H1 (cell line): ENCODE measurements around the gene ALPI. TPM values are rescaled to one million over a fixed set of nuclear protein-coding genes. Genes with fewer than 3 reads are reported as not detected.

Experiments
- CTCF ChIA-PET: fragments of 300-600 bp; sonication (Branson Sonifier 250); formaldehyde crosslinking; loops from one replicate; lab custom pipeline; 2021; ENCODE audit not compliant: partially characterized antibody; lab: Charles Lee
- POLR2A ChIA-PET: fragments of 300-600 bp; sonication (Branson Sonifier 250); formaldehyde crosslinking; loops from one replicate; lab custom pipeline; 2021; ENCODE audit warnings: inconsistent platforms; ENCODE audit not compliant: partially characterized antibody; lab: Charles Lee
- DNase-seq, 2 experiments: peaks; one replicate each; pipeline versions ENCODE4 v3.0.0 to v3.0.0-alpha.2; 2010 to 2022; ENCODE audit warnings: low spot score in 2 of 2, low read depth in 1 of 2, mixed read lengths in 1 of 2
- FAIRE-seq: peaks from 2 replicates; lab custom pipeline; 2011; peaks lifted over from hg19 to GRCh38; lab: Jason Lieb, UNC
- H2AFZ ChIP-seq: 2 replicates; pipeline ENCODE4 v1.8.1; 2012; ENCODE audit warnings: low read length, inconsistent platforms
- H2AK5ac ChIP-seq: 2 replicates; pipeline ENCODE4 v1.6.1; 2013; ENCODE audit warnings: low read depth, low read length
- H2BK120ac ChIP-seq: replicated peaks from 2 replicates; pipeline ENCODE3; 2013; ENCODE audit warnings: low read depth, low read length, inconsistent platforms
- H2BK12ac ChIP-seq: 2 replicates; pipeline ENCODE4 v1.6.1; 2013; ENCODE audit warnings: low read depth, low read length
- H2BK15ac ChIP-seq: 2 replicates; pipeline ENCODE4 v1.6.1; 2013; ENCODE audit warnings: low read length
- H2BK20ac ChIP-seq: 2 replicates; pipeline ENCODE4 v1.6.1; 2013; ENCODE audit warnings: low read length
- H2BK5ac ChIP-seq: 2 replicates; pipeline ENCODE4 v1.6.1; 2013; ENCODE audit warnings: low read depth, low read length
- H3K14ac ChIP-seq: 2 replicates; pipeline ENCODE4 v1.6.1; 2013; ENCODE audit warnings: inconsistent platforms; ENCODE audit not compliant: insufficient read length
- H3K18ac ChIP-seq: 2 replicates; pipeline ENCODE4 v1.6.1; 2013; ENCODE audit warnings: low read length; ENCODE audit errors: extremely low read depth
- H3K23ac ChIP-seq: 2 replicates; pipeline ENCODE4 v1.6.1; 2013; ENCODE audit warnings: inconsistent platforms; ENCODE audit not compliant: insufficient read length
- H3K23me2 ChIP-seq: 2 replicates; pipeline ENCODE4 v1.6.1; 2013; ENCODE audit warnings: low read depth, low read length
- H3K27ac ChIP-seq: 2 replicates; pipeline ENCODE4 v1.6.1; 2011; ENCODE audit warnings: low read depth, low read length, inconsistent platforms
- H3K27me3 ChIP-seq, 4 experiments: replicated peaks in 1 of 4; 1 replicate in 1 of 4; 2 replicates in 3 of 4; pipeline versions ENCODE4 v1.6.1 to v1.8.1; 2011 to 2013; ENCODE audit warnings: low read length in 3 of 4, mild to moderate bottlenecking in 3 of 4, inconsistent platforms in 2 of 4, mixed read lengths in 2 of 4, moderate library complexity in 1 of 4; ENCODE audit not compliant: control insufficient read depth in 3 of 4, insufficient read depth in 3 of 4; ENCODE audit errors: extremely low read depth in 1 of 4
- H3K36me3 ChIP-seq, 4 experiments: 2 replicates each; pipeline versions ENCODE4 v1.6.1 to v1.8.1; 2011 to 2013; ENCODE audit warnings: mild to moderate bottlenecking in 4 of 4, low read length in 3 of 4, moderate library complexity in 2 of 4, control low read depth in 1 of 4, inconsistent platforms in 1 of 4; ENCODE audit not compliant: insufficient read depth in 4 of 4, control insufficient read depth in 2 of 4
- H3K4ac ChIP-seq: replicated peaks from 2 replicates; pipeline ENCODE3; 2013; ENCODE audit warnings: low read length, low read depth, mixed read lengths, inconsistent platforms; ENCODE audit not compliant: insufficient read length
- H3K4me1 ChIP-seq, 4 experiments: replicated peaks in 1 of 4; 1 replicate in 1 of 4; 2 replicates in 3 of 4; pipeline versions ENCODE4 v1.6.1 to v1.8.1; 2011 to 2013; ENCODE audit warnings: low read length in 3 of 4, inconsistent platforms in 2 of 4, mixed read lengths in 1 of 4; ENCODE audit not compliant: insufficient read depth in 4 of 4, control insufficient read depth in 3 of 4
- H3K4me2 ChIP-seq, 2 experiments: 2 replicates each; pipeline versions ENCODE4 v1.6.1 to v1.8.1; 2011 to 2013; ENCODE audit warnings: low read depth in 2 of 2, low read length in 2 of 2, control low read depth in 1 of 2, inconsistent platforms in 1 of 2, mild to moderate bottlenecking in 1 of 2; ENCODE audit not compliant: insufficient read depth in 1 of 2
- H3K4me3 ChIP-seq, 4 experiments: fragments of 200-600, 300-600 bp in 1 of 4; sonication (generic), shearing (Covaris generic), sonication (Bioruptor Twin) in 1 of 4; 2 replicates each; pipeline versions ENCODE4 v1.5.1 to v1.8.1; 2011 to 2016; ENCODE audit warnings: low read length in 4 of 4, low read depth in 3 of 4, control low read depth in 2 of 4, inconsistent platforms in 2 of 4, mild to moderate bottlenecking in 2 of 4, mixed read lengths in 1 of 4, moderate library complexity in 1 of 4; ENCODE audit not compliant: insufficient read depth in 2 of 4; ENCODE audit errors: extremely low read depth in 1 of 4
- H3K56ac ChIP-seq: replicated peaks from 2 replicates; pipeline ENCODE3; 2013; ENCODE audit warnings: low read depth, mild to moderate bottlenecking, mixed read lengths, low read length, inconsistent platforms; ENCODE audit not compliant: insufficient read length
- H3K79me1 ChIP-seq: 2 replicates; pipeline ENCODE4 v1.6.1; 2013; ENCODE audit warnings: low read depth, low read length, control low read depth
- H3K79me2 ChIP-seq, 2 experiments: 2 replicates each; pipeline versions ENCODE4 v1.6.1 to v1.8.1; 2012 to 2013; ENCODE audit warnings: low read length in 2 of 2, mild to moderate bottlenecking in 2 of 2, inconsistent platforms in 1 of 2; ENCODE audit not compliant: insufficient read depth in 2 of 2, control insufficient read depth in 1 of 2
- H3K9ac ChIP-seq, 4 experiments: replicated peaks in 1 of 4; 1 replicate in 1 of 4; 2 replicates in 3 of 4; pipeline versions ENCODE4 v1.6.1 to v1.8.1; 2011 to 2013; ENCODE audit warnings: low read depth in 3 of 4, low read length in 3 of 4, control low read depth in 2 of 4, mild to moderate bottlenecking in 2 of 4, moderate library complexity in 2 of 4, inconsistent platforms in 1 of 4; ENCODE audit errors: extremely low read depth in 1 of 4
- H3K9me3 ChIP-seq, 2 experiments: 2 replicates each; pipeline versions ENCODE4 v1.6.1 to v1.8.1; 2012 to 2013; ENCODE audit warnings: mild to moderate bottlenecking in 2 of 2, moderate library complexity in 2 of 2, control low read depth in 1 of 2, inconsistent platforms in 1 of 2, low read depth in 1 of 2, low read length in 1 of 2, mixed read lengths in 1 of 2; ENCODE audit not compliant: insufficient read depth in 2 of 2
- H4K20me1 ChIP-seq, 2 experiments: replicated peaks in 1 of 2; 2 replicates each; pipeline versions ENCODE3 to v1.8.1; 2011 to 2013; ENCODE audit warnings: inconsistent platforms in 2 of 2, low read length in 2 of 2, mild to moderate bottlenecking in 1 of 2; ENCODE audit not compliant: insufficient read depth in 2 of 2, control insufficient read depth in 1 of 2
- H4K5ac ChIP-seq: 2 replicates; pipeline ENCODE4 v1.6.1; 2013; ENCODE audit warnings: low read length, low read depth, mixed read lengths, inconsistent platforms; ENCODE audit not compliant: insufficient read length
- H4K8ac ChIP-seq: 2 replicates; pipeline ENCODE4 v1.8.0; 2013; ENCODE audit warnings: mild to moderate bottlenecking, moderate library complexity, low read length, inconsistent platforms; ENCODE audit not compliant: insufficient read depth; ENCODE audit errors: extremely low read depth
- H4K91ac ChIP-seq: replicated peaks from 2 replicates; pipeline ENCODE3; 2013; ENCODE audit warnings: low read length, mixed read lengths, inconsistent platforms; ENCODE audit not compliant: insufficient read length
- CBX5 ChIP-seq: fragments of 300-800, 300-1000 bp; sonication (generic); IDR thresholded peaks from 2 replicates; pipeline ENCODE4 v1.7.1; 2016; ENCODE audit warnings: antibody characterized with exemption, low read length, low read depth
- CTBP2 ChIP-seq: IDR thresholded peaks from 2 replicates; pipeline ENCODE4 v1.7.0; 2011; ENCODE audit warnings: borderline replicate concordance, mild to moderate bottlenecking, moderate library complexity, mixed read lengths, low read length; ENCODE audit not compliant: insufficient read depth, insufficient read length
- GABPA ChIP-seq: IDR thresholded peaks from 2 replicates; pipeline ENCODE4 v1.6.1; 2011; ENCODE audit warnings: mild to moderate bottlenecking, low read length, moderate library complexity, borderline replicate concordance; ENCODE audit not compliant: insufficient read depth
- GTF2F1 ChIP-seq: IDR thresholded peaks from 2 replicates; pipeline ENCODE4 v1.6.1; 2012; ENCODE audit warnings: low read depth, low read length, improper control_type of control experiment, borderline replicate concordance
- JUN ChIP-seq: IDR thresholded peaks from 2 replicates; pipeline ENCODE4 v1.6.1; 2011; ENCODE audit warnings: low read depth, mild to moderate bottlenecking, improper control_type of control experiment, low read length
- JUND ChIP-seq: IDR thresholded peaks from 2 replicates; pipeline ENCODE4 v1.6.1; 2011; ENCODE audit warnings: mild to moderate bottlenecking, improper control_type of control experiment, low read length
- MAFK ChIP-seq: IDR thresholded peaks from 2 replicates; pipeline ENCODE4 v1.6.1; 2012; ENCODE audit warnings: low read depth, mild to moderate bottlenecking, improper control_type of control experiment, low read length
- PHF8 ChIP-seq: fragments of 200-600 bp; sonication (generic); conservative IDR thresholded peaks from 2 replicates; pipeline ENCODE4 v1.7.1; 2012; ENCODE audit warnings: low read depth, mild to moderate bottlenecking, inconsistent platforms, low read length, moderate library complexity
- POLR2AphosphoS5 ChIP-seq: IDR thresholded peaks from 2 replicates; pipeline ENCODE4 v1.6.1; 2011; ENCODE audit warnings: low read depth, low read length
- RAD21 ChIP-seq, 2 experiments: IDR thresholded peaks in 1 of 2; conservative IDR thresholded peaks in 1 of 2; 2 replicates each; pipeline ENCODE4 v1.6.1; 2011; ENCODE audit warnings: low read depth in 2 of 2, low read length in 2 of 2, improper control_type of control experiment in 1 of 2, inconsistent platforms in 1 of 2, mild to moderate bottlenecking in 1 of 2, moderate library complexity in 1 of 2
- RBBP5 ChIP-seq: IDR thresholded peaks from 2 replicates; pipeline ENCODE4 v1.7.1; 2012; ENCODE audit warnings: low read depth, mild to moderate bottlenecking, inconsistent platforms, low read length, moderate library complexity, borderline replicate concordance
- TBP ChIP-seq: IDR thresholded peaks from 2 replicates; pipeline ENCODE4 v1.6.1; 2011; ENCODE audit warnings: low read depth, low read length, improper control_type of control experiment
- WGBS, 2 experiments: shearing (Covaris generic) in 1 of 2; methylation state at CpG; one replicate each; pipeline versions ENCODE4 v1.1.6 to v1.1.7; 2013 to 2015; ENCODE audit warnings: low lambda C conversion rate in 2 of 2, mixed read lengths in 2 of 2, inconsistent platforms in 1 of 2, low coverage in 1 of 2, missing lambda C conversion rate in 1 of 2; ENCODE audit not compliant: insufficient replicate concordance in 2 of 2, insufficient coverage in 1 of 2, insufficient read length in 1 of 2; ENCODE audit errors: extremely low coverage in 1 of 2, missing lambda C conversion rate in 1 of 2; 5-methylcytosine and 5-hydroxymethylcytosine counted together
- polyA plus RNA-seq, 7 experiments: library from polyadenylated mRNA; depleted of rRNA in 3 of 7; stranded (reverse) in 5 of 7; unstranded in 2 of 7; fragments of >200 nt in 5 of 7; fragments of 200-250 nt in 2 of 7; gene quantifications; 1 replicate in 5 of 7; 2 replicates in 1 of 7; 4 replicates in 1 of 7; pipeline versions ENCODE4 v1.2.1 to v1.2.3, GENCODE V29; 2011 to 2013; ENCODE audit warnings: missing spikeins in 2 of 7, mixed read lengths in 2 of 7
- total RNA-seq: library from RNA; stranded (reverse); fragmentation: NEBNext Ultra II Directional; extraction: Animal tissue kit (Norgen Biotek cat#: 25700); gene quantifications from 2 replicates; pipeline ENCODE4 v1.2.1, GENCODE V29; 2021

Gene ALPI
- total and polyA plus RNA-seq, 2 of the 8 experiments (the other 6 are each of a cell fraction or from before 2014, with no cell fraction given): not detected

DNA sequence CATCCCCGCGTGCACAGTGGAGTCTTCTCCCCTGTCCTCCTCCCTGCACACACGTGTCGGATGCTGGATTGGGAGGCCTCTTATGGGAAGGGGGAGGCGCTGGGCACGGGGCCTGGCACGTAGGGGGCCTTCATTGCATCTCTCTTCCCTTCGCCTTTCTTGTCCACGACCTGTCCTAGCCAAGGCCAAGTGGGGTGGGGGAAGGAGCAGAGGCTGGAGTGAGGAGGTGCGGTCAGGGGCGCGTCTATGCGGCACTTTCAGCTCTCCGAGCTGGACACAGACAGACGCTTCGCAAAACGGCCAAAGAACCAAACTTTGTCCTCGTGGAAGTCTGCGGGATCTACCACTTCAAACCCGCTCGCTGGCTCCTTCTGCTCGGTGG is 35.9 kb upstream of the ALPI start:
- no peak overlapping the region for H3K23ac ChIP-seq
- peak overlapping the region; percentile 87 for H4K8ac ChIP-seq
- peak overlapping the region; percentile 54 to 67 (median 60) for H3K9ac ChIP-seq
- H3K23me2 ChIP-seq: peaks cover 23% of the 10 kb centered on the region; the same call in 1 of the 2 replicates
- H3K79me1 ChIP-seq: peaks cover 4% of the 10 kb centered on the region
- no peaks in the 10 kb centered on the region for H3K9me3 ChIP-seq
- peak overlapping the region; percentile 27; the same call in 1 of the 2 replicates for H3K27ac ChIP-seq
- peak overlapping the region; percentile 10 for H3K56ac ChIP-seq
- H3K4me3 ChIP-seq: peak overlapping the region; percentile 69 to 95 (median 76)
- POLR2A ChIA-PET: interaction anchor here (0.9 to 7.0 kb wide), 10 partner anchors 9 to 79 kb away, joined by 3 to 57 read pairs (median 4); partner anchors contain the start of gene ALPG
- peak overlapping the region; percentile 63 for H4K5ac ChIP-seq
- peaks cover 8 to 53% (median 32%) of the 10 kb centered on the region in 4 experiments for H3K36me3 ChIP-seq
- H2BK12ac ChIP-seq: peak overlapping the region; percentile 98; the same call in 1 of the 2 replicates
- no peak overlapping the region for H2BK15ac ChIP-seq
- FAIRE-seq (no peak), DNase-seq (no peak)
- peaks cover 0 to 44% of the 10 kb centered on the region in 2 experiments; a peak in 2 of 4 replicates for H3K79me2 ChIP-seq
- peak overlapping the region; percentile 34; the same call in 1 of the 2 replicates for H2BK20ac ChIP-seq
- H4K20me1 ChIP-seq: peaks cover 4 to 13% of the 10 kb centered on the region in 2 experiments
- CTCF ChIA-PET: interaction anchor here (1.2 to 9.8 kb wide), 14 partner anchors 10 to 101 kb away, joined by 3 to 80 read pairs (median 6); no protein-coding TSS in a partner anchor
- H3K14ac ChIP-seq: no peak overlapping the region
- H3K27me3 ChIP-seq: peaks cover 12 to 40% (median 36%) of the 10 kb centered on the region in 4 experiments
- peak overlapping the region; percentile 45 for H2BK120ac ChIP-seq
- H2AK5ac ChIP-seq: no peak overlapping the region
- H3K4me2 ChIP-seq: peak overlapping the region; percentile 77 to 88
- 3% methylated on average over 20 of the region's 22 CpGs; no CpG with 5 or more reads in 1 of the 2 experiments for WGBS, 2 experiments
- H2BK5ac ChIP-seq: peak overlapping the region; percentile 89; the same call in 1 of the 2 replicates
- H4K91ac ChIP-seq: peak overlapping the region; percentile 96
- peak overlapping the region; percentile 88 for H3K18ac ChIP-seq
- H3K4me1 ChIP-seq: peaks cover 8 to 43% (median 31%) of the 10 kb centered on the region in 4 experiments
- H2AFZ ChIP-seq: no peak overlapping the region
- H3K4ac ChIP-seq: peak overlapping the region; percentile 71
- TF ChIP-seq PHF8: 0 out of 2 replicates have a peak, but pooled peaks have one; percentile 20
- TF ChIP-seq MAFK: no peak
- TF ChIP-seq POLR2AphosphoS5: 0 out of 2 replicates have a peak, but pooled peaks have one; percentile 19
- peak; percentile 39 for TF ChIP-seq CTBP2
- no peak for TF ChIP-seq RAD21 (IDR thresholded peaks at IDR 0.05 in 1 of 2, conservative IDR thresholded peaks at IDR 0.05 in 1 of 2; ENCODE audit: low read depth in 2 of 2, low read length in 2 of 2)
- 0 out of 2 replicates have a peak, but pooled peaks have one; percentile 32 for TF ChIP-seq RBBP5
- no peak for TF ChIP-seq CBX5
- no peak for TF ChIP-seq GABPA
- TF ChIP-seq JUND: no peak
- no peak for TF ChIP-seq GTF2F1
- TF ChIP-seq JUN: no peak
- TF ChIP-seq TBP: no peak
